Aorta (tissue), 5 donors: ENCODE results near the gene GOLGA8S. TPM values are rescaled to one million over a fixed set of nuclear protein-coding genes. Genes with fewer than 3 reads are reported as not detected.
"Not testable (repeated sequence)": the region's sequence is repeated elsewhere in the genome, so short reads cannot be mapped to it uniquely, and the experiment has no call there.

Experiments
- ATAC-seq: fragments of 200-7000 bp; cut with Tn5 transposase; one replicate; pipeline ENCODE4 v1.9.1; 2022; ENCODE audit warnings: moderate library complexity; ENCODE audit not compliant: low FRiP score
- DNase-seq, 2 donors: peaks; one replicate each; pipeline ENCODE4 v3.0.0-alpha.2; 2020
- H3K27ac ChIP-seq, 2 donors: one replicate each; pipeline ENCODE4 v1.5.1; 2013; ENCODE audit warnings: low read length in 2 of 2, mild to moderate bottlenecking in 2 of 2, moderate library complexity in 2 of 2, control low read depth in 1 of 2, inconsistent platforms in 1 of 2, low read depth in 1 of 2
- H3K27me3 ChIP-seq, 2 donors: one replicate each; pipeline ENCODE4 v1.6.1; 2013; ENCODE audit warnings: control low read depth in 1 of 2, low read length in 1 of 2, mild to moderate bottlenecking in 1 of 2, moderate library complexity in 1 of 2; ENCODE audit not compliant: insufficient read depth in 2 of 2, control insufficient read depth in 1 of 2
- H3K36me3 ChIP-seq, 2 donors: one replicate each; pipeline ENCODE4 v1.6.1; 2013; ENCODE audit warnings: control low read depth in 1 of 2, low read length in 1 of 2, mild to moderate bottlenecking in 1 of 2; ENCODE audit not compliant: insufficient read depth in 2 of 2, control insufficient read depth in 1 of 2
- H3K4me1 ChIP-seq, 2 donors: one replicate each; pipeline ENCODE4 v1.6.1; 2013; ENCODE audit warnings: low read length in 2 of 2, control low read depth in 1 of 2, mild to moderate bottlenecking in 1 of 2, moderate library complexity in 1 of 2; ENCODE audit not compliant: insufficient read depth in 2 of 2, control insufficient read depth in 1 of 2
- H3K4me3 ChIP-seq, 2 donors: one replicate each; pipeline ENCODE4 v1.5.1; 2013; ENCODE audit warnings: low read length in 2 of 2, control low read depth in 1 of 2, mild to moderate bottlenecking in 1 of 2
- H3K9me3 ChIP-seq: one replicate; pipeline ENCODE4 v1.6.1; 2013; ENCODE audit warnings: mild to moderate bottlenecking, low read length; ENCODE audit not compliant: control insufficient read depth
- WGBS, 2 donors: extraction: QIAGEN DNeasy Blood & Tissue Kit; methylation state at CpG; one replicate each; pipeline ENCODE4 v1.1.7; 2013; 5-methylcytosine and 5-hydroxymethylcytosine counted together
- intact Hi-C, 2 donors: fragments of 100-400 bp; cut with DNase I; formaldehyde crosslinking; loops; one replicate each; pipeline versions ENCODE4 v1.14.2 to v1.15.0; 2022
- polyA plus RNA-seq, 2 donors: library from polyadenylated mRNA; stranded (reverse); fragments of 200-250 nt; gene quantifications; one replicate each; pipeline ENCODE4 v1.2.3, GENCODE V29; 2013
- total RNA-seq, 2 donors: library from RNA; stranded (reverse); fragmentation: NEBNext Ultra II Directional; extraction: Animal tissue kit (Norgen Biotek cat#: 25700); gene quantifications; one replicate each; pipeline ENCODE4 v1.2.1, GENCODE V29; 2021
- donor health status: healthy with polysubstance abuse.
- donor health status: Bipolar disorder and iron deficiency.
- donor health status: DM: no; HTN: no; CAD: no.
- donor health status: DM: no; HTN: no; CAD: no.
- donor health status: DM: yes; HTN: yes; CAD: no.

The GOLGA8S gene
- total and polyA plus RNA-seq, 4 donors: 0.25 to 1.4 (median 0.39) TPM

DNA sequence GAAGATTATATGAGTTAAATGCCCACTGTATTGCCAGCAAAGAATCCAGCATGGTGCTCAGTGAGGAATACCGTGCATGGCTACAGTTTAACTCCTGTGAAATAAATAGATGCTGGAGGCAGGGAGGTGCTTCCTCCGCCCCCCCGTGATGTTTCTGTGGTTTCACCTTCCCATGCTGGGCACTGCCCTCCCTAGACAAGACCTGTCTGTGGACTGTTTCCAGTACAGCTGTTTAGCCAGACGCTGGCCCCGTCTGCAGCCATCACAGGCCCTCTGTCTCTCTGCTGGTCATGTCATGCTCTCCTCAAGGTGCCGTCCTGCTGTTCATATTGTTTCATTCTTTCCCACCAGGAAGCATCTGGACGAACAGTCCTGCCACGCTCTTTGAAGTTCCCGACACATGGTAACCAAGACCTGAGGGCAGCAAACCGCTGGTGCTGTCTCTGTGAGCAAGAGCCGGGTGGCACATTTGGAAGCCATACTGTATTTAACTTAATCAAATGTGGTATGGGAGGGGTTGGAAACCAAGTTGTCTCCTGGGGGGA is 31.4 kb downstream of the GOLGA8S start:
- Histone ChIP-seq H3K27me3 (no peaks in the 10 kb centered on the region), H3K27ac (no peak overlapping the region), H3K4me3 (no peak overlapping the region), H3K36me3 (no peaks in the 10 kb centered on the region), H3K9me3 (no peaks in the 10 kb centered on the region), H3K4me1 (no peaks in the 10 kb centered on the region)
- WGBS, 2 donors: 86 to 89% methylated on average over 11 of the region's 11 CpGs
- ATAC-seq (peak; percentile 48), DNase-seq (no peak)
- intact Hi-C loops: no loop called here

DNA sequence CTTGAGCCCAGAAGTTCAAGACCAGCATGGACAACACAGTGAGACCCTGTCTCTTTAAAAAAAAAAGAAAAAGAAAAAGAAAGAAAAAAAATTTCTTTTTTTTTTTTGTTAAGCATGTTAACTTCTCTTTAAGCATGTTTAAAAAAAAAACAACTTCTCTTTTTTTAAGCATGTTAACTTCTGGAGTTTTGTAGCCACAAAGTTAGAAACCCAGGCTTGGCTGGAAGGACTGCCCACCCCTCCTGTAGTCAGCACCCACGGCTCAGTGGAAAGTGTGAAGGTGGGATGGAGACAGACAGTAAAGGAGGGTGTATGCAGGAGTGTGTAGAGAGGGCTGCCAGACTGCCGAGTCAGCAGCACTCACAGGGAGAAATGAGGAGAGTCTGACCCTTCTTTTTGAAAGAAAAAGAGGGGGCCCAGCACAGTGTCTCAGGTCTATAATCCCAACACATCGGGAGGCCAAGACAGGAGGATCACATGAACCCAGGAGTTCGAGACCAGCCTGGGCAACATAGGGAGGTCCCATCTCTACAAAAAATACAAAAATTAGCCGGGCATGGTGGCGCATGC is 33.2 kb downstream of the GOLGA8S start:
- Histone ChIP-seq H3K36me3 (no peaks in the 10 kb centered on the region), H3K27me3 (no peaks in the 10 kb centered on the region), H3K9me3 (no peaks in the 10 kb centered on the region), H3K27ac (no peak overlapping the region), H3K4me1 (no peaks in the 10 kb centered on the region), H3K4me3 (no peak overlapping the region)
- ATAC-seq (no peak), DNase-seq (no peak)
- 55 to 67% methylated on average over 6 of the region's 6 CpGs for WGBS, 2 donors
- intact Hi-C loops: no loop called here

DNA sequence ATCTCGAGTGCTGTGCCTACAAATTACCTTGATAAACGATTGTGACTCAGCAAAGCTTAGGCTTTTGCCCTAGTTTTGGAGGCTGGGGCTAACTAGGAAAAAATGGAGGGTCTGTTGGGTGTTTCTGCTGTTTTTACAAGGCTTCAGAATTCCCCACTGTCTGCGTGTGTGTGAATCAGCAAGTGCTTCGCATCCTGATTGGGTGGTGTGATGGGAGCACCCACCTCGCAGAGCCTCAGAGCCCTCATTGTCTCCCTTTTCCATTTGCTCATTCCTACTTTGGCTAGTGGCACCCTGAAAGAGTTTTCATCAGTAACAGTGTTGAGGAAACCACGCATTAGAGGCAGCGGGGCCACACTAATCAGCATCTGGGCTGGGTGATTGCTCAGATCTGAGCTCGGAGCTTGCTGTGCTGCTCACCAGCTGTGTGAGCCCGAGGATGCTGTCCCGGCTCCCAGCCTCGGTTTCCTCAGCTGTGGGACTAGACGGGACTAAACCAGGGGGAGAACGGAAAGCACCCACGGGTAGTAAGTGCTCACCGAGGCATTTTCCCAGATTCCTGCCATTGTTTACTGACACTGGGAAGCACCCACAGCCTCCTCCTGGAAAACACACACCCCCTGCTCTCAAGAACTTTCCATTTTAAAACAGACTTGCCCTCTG is 40.6 kb downstream of the GOLGA8S start:
- H3K27ac ChIP-seq: no peak overlapping the region
- no peak for DNase-seq

DNA sequence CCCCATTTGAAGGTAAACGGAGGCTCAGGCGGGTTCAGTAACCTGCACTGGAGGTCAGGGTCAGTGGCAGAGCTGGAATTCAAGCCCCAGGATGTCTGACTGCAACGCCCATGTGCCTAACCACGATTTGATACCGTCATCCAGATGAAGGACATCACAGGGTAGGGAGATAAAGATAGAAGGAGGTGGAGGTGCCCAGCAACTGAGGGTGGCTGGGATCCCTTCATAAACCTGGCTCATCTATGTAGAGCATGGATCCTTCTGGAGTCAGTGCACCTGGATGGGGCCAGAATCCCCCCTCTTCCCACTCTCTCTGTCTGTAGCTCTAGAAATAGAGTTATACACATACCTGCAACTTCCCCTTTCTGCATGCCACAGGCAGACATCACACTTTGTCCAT is 41.3 kb downstream of the GOLGA8S start:
- intact Hi-C loops: no loop called here
- H3K9me3 ChIP-seq: no peaks in the 10 kb centered on the region
- H3K27me3 ChIP-seq: no peaks in the 10 kb centered on the region
- ATAC-seq (no peak), DNase-seq (no peak)
- no peaks in the 10 kb centered on the region for H3K36me3 ChIP-seq
- H3K27ac ChIP-seq: no peak overlapping the region
- no peaks in the 10 kb centered on the region for H3K4me1 ChIP-seq
- 75 to 83% methylated on average over 5 of the region's 5 CpGs for WGBS, 2 donors
- no peak overlapping the region for H3K4me3 ChIP-seq

More for the DNA sequence above, 40.6 kb downstream of the GOLGA8S start:
- Histone ChIP-seq H3K4me3 (no peak overlapping the region), H3K27me3 (no peaks in the 10 kb centered on the region), H3K9me3 (no peaks in the 10 kb centered on the region), H3K4me1 (no peaks in the 10 kb centered on the region), H3K36me3 (no peaks in the 10 kb centered on the region)
- ATAC-seq: no peak
- intact Hi-C loops: no loop called here
- 73 to 78% methylated on average over 15 of the region's 15 CpGs for WGBS, 2 donors

DNA sequence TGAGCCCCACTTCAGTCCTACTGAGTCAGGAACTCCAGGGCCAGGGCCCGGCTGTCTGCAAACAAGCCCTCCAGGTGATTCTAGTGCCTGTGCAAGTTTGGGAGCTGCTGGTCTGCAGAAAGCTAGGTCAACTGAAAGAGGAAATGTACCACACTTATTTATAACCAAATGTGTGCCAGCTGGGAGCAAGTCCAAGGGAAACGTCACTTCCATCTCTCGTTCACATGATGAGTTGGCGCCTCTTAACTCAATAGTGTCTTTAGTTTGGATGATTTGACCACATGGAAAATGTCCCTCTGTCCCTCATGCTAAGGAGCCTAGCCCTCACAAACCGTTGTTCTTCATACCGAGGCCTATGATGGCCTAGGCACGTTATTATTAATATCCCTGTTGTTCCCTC is 43.2 kb downstream of the GOLGA8S start:
- peak in 1 of 2 donors; percentile 64 for DNase-seq
- Histone ChIP-seq H3K27ac (peak overlapping the region in 1 of 2 donors; percentile 33), H3K36me3 (no peaks in the 10 kb centered on the region), H3K27me3 (no peaks in the 10 kb centered on the region), H3K4me3 (no peak overlapping the region), H3K4me1 (peaks cover 3 to 5% of the 10 kb centered on the region in 2 donors), H3K9me3 (no peaks in the 10 kb centered on the region)
- intact Hi-C loops: no loop called here
- ATAC-seq: peak; percentile 36
- 23 to 27% methylated on average over 7 of the region's 7 CpGs for WGBS, 2 donors

DNA sequence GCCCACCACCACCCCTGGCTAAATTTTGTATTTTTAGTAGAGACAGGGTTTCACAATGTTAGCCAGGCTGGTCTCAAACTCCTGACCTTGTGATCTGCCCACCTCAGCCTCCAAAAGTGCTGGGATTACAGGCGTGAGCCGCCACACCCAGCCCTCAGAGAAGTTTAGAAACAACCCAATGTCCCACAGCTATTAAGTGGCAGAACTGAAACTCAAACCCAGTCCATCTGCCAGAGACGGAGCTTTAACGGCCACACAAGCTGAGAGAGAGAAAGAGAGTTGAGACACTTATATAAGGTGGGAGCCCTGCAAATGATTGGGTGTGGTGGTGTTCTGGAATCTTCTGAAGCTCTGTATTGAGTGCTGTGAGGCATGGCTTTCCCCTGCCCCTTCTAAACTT is 43.8 kb downstream of the GOLGA8S start:
- intact Hi-C loops, H3K36me3 ChIP-seq, H3K4me1 ChIP-seq, H3K27me3 ChIP-seq, ATAC-seq, DNase-seq, H3K9me3 ChIP-seq, H3K4me3 ChIP-seq: not testable (repeated sequence)
- 91 to 98% methylated on average over 4 of the region's 4 CpGs for WGBS, 2 donors
- H3K27ac ChIP-seq: peak overlapping the region; percentile 45 to 98

DNA sequence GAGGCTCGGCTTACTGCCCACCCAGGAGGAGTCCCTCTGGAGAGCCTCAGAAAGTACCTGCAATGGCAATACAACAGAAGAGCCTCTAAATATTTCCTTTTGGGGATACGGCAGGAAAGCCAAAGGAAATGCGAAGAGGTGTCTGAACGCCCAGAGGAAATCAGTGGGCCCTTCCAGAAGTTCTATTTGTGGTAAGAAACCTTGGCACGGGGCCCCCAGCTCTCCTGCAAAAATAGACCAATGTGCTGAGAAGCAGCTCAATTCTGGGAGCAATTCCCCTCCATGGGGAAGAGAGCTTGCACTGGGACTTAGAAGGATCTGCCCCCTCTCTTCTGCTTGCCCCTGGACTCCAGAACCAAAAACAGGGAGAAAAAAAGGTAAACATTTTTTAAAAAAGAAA is 44.7 kb downstream of the GOLGA8S start:
- H3K4me3 ChIP-seq, H3K4me1 ChIP-seq, H3K27me3 ChIP-seq, H3K9me3 ChIP-seq, ATAC-seq, intact Hi-C loops, H3K36me3 ChIP-seq: not testable (repeated sequence)
- WGBS, 2 donors: 10% methylated on average over 5 of the region's 5 CpGs
- peak overlapping the region; percentile 43 to 98 for H3K27ac ChIP-seq
- DNase-seq: peak; percentile 61 to 82

DNA sequence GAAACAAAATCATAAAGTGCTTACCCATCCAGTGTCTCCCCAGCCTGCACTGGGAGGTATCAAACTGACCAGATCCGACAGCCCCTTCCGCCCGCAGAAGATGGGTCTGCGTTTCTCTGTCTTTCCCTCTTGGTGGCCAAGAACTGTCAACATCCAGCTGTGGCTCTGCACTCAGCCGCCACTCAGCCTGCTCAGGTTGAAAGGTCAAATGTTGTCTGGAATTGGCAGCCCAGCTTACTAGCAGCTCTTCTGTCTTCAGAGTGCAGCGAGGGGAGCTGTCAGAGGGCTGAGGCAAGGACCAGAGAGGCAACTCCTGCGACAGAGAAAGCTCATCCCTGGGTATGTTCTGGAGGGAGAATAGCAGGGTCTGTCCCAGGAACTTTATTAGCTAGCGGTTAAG is 47.1 kb downstream of the GOLGA8S start:
- ATAC-seq (no peak), DNase-seq (peak in 1 of 2 donors; percentile 9)
- H3K27me3 ChIP-seq: no peaks in the 10 kb centered on the region
- H3K4me1 ChIP-seq: peaks cover 3 to 7% of the 10 kb centered on the region in 2 donors
- intact Hi-C loops: no loop called here
- H3K27ac ChIP-seq: peak overlapping the region; percentile 1 to 61
- H3K36me3 ChIP-seq: no peaks in the 10 kb centered on the region
- WGBS, 2 donors: 91 to 93% methylated on average over 8 of the region's 8 CpGs
- H3K9me3 ChIP-seq: no peaks in the 10 kb centered on the region
- H3K4me3 ChIP-seq: no peak overlapping the region

DNA sequence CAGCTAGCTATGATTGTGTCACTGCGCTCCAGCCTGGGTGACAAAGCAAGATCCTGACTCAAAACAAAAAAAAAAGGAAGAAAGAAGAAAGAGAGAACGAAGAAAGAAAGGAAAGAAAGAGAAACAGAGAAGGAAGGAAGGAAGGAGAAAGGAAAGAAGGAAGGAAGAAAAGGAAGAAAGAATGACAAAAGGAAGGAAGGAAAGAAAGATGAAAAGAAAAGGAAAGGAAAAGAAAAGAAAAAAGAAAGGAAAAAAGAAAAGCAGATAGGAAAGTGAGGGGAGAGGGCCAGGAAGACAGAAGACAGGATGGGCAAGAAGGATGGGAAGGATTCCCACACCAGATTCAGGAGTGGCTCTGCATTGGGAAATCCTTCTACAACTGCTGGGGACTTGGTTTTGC is 47.6 kb downstream of the GOLGA8S start:
- ATAC-seq (no peak), DNase-seq (no peak)
- no peaks in the 10 kb centered on the region for H3K36me3 ChIP-seq
- intact Hi-C loops: no loop called here
- H3K27ac ChIP-seq: peak overlapping the region; percentile 61 to 68
- peaks cover 3 to 7% of the 10 kb centered on the region in 2 donors for H3K4me1 ChIP-seq
- H3K9me3 ChIP-seq: no peaks in the 10 kb centered on the region
- no peak overlapping the region for H3K4me3 ChIP-seq
- no peaks in the 10 kb centered on the region for H3K27me3 ChIP-seq
- WGBS, 2 donors: 73 to 75% methylated on average over 2 of the region's 2 CpGs
